GM21717 (cell line): ENCODE results near the gene PIGN.
"Not testable (repeated sequence)": the region's sequence is repeated elsewhere in the genome, so short reads cannot be mapped to it uniquely, and the experiment has no call there.

Experiments used
- ATAC-seq: cut with Tn5 transposase; IDR thresholded peaks from one replicate; pipeline ENCODE4 v1.9.1; 2021; ENCODE audit warnings: mild to moderate bottlenecking, moderate library complexity; ENCODE audit not compliant: unreplicated experiment

Gene PIGN

GRCh38 chr18:62182220-62182619, 4.6 kb downstream of the PIGN start:
- no peak for ATAC-seq

GRCh38 chr18:62179213-62179612, 7.6 kb downstream of the PIGN start:
- ATAC-seq = no peak

- ATAC-seq = no peak
Observed at GRCh38 chr18:62177271-62177670, 9.6 kb downstream of the PIGN start.

GRCh38 chr18:62175521-62175920, 11.3 kb downstream of the PIGN start:
- ATAC-seq = no peak

GRCh38 chr18:62172298-62172697, 14.6 kb downstream of the PIGN start:
- no peak for ATAC-seq

- ATAC-seq = no peak
Observed at GRCh38 chr18:62170857-62171256, 16.0 kb downstream of the PIGN start.

- ATAC-seq = not testable (repeated sequence)
Observed at GRCh38 chr18:62166524-62166923, 20.3 kb downstream of the PIGN start.

GRCh38 chr18:62165583-62165982, 21.3 kb downstream of the PIGN start:
- no peak for ATAC-seq

- no peak for ATAC-seq
Observed at GRCh38 chr18:62164855-62165487, 21.9 kb downstream of the PIGN start.

- ATAC-seq = no peak
Observed at GRCh38 chr18:62164310-62164709, 22.5 kb downstream of the PIGN start.

GRCh38 chr18:62157843-62158242, 29.0 kb downstream of the PIGN start:
- no peak for ATAC-seq

GRCh38 chr18:62152844-62153243, 34.0 kb downstream of the PIGN start:
- ATAC-seq = no peak

- ATAC-seq = no peak
Observed at GRCh38 chr18:62151068-62151771, 35.6 kb downstream of the PIGN start.

GRCh38 chr18:62144338-62144737, 42.5 kb downstream of the PIGN start:
- no peak for ATAC-seq

GRCh38 chr18:62140259-62140658, 46.6 kb downstream of the PIGN start:
- ATAC-seq = no peak

- ATAC-seq = no peak
Observed at GRCh38 chr18:62138461-62139235, 48.2 kb downstream of the PIGN start.

GRCh38 chr18:62131301-62131909, 55.5 kb downstream of the PIGN start:
- peak; percentile 73 for ATAC-seq

- no peak for ATAC-seq
Observed at GRCh38 chr18:62128157-62128556, 58.7 kb downstream of the PIGN start.

GRCh38 chr18:62126737-62127136, 60.1 kb downstream of the PIGN start:
- ATAC-seq = no peak

- no peak for ATAC-seq
Observed at GRCh38 chr18:62125702-62126101, 61.2 kb downstream of the PIGN start.

GRCh38 chr18:62122330-62122729, 64.5 kb downstream of the PIGN start:
- ATAC-seq = no peak
